DND-41 (cell line): ENCODE data around the gene CAPN15.

ENCODE experiments used
- EZH2 ChIP-seq: IDR thresholded peaks from 3 replicates; pipeline ENCODE4 v1.6.1; 2012; ENCODE audit warnings: borderline replicate concordance, low read depth, mild to moderate bottlenecking, moderate library complexity, low read length, inconsistent platforms; ENCODE audit not compliant: severe bottlenecking
- TF ChIP-seq, protein P1 (sequence below): IDR thresholded peaks from 2 replicates; pipeline ENCODE4 v1.5.1; 2012; ENCODE audit warnings: borderline replicate concordance, low read length, moderate library complexity, mild to moderate bottlenecking; ENCODE audit not compliant: poor library complexity, severe bottlenecking; ENCODE audit errors: extremely low read depth

DNA sequence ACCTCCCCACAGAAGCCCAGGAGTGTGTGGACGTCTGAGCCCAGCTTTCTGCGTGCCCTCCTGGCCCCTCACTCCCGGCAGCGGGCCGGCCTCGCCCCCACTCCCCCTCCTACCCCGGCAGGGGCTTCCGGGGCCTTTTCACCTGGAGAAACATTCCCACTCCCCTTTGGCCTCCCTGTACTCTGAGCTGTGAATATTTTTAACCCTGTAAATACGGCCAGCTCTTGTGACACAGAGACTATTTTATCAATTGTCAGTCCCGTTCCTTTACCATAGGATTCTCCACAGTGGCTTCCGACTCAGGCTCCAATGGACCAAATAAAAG, 26.7 kb downstream of the CAPN15 start:
- TF ChIP-seq, protein P1, sequence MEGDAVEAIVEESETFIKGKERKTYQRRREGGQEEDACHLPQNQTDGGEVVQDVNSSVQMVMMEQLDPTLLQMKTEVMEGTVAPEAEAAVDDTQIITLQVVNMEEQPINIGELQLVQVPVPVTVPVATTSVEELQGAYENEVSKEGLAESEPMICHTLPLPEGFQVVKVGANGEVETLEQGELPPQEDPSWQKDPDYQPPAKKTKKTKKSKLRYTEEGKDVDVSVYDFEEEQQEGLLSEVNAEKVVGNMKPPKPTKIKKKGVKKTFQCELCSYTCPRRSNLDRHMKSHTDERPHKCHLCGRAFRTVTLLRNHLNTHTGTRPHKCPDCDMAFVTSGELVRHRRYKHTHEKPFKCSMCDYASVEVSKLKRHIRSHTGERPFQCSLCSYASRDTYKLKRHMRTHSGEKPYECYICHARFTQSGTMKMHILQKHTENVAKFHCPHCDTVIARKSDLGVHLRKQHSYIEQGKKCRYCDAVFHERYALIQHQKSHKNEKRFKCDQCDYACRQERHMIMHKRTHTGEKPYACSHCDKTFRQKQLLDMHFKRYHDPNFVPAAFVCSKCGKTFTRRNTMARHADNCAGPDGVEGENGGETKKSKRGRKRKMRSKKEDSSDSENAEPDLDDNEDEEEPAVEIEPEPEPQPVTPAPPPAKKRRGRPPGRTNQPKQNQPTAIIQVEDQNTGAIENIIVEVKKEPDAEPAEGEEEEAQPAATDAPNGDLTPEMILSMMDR: no peak
- no peak for TF ChIP-seq EZH2
